Activated CD8-positive, alpha-beta T cell treated with anti-CD3 and anti-CD28 coated beads for 36 hours (primary cell): ENCODE results near the gene ADISSP. TPM values are rescaled to one million over a fixed set of nuclear protein-coding genes. Genes with fewer than 3 reads are reported as not detected.

Experiments
- ATAC-seq: fragments of 200-7000 bp; cut with Tn5 transposase; one replicate; pipeline ENCODE4 v1.10.0; 2021; ENCODE audit warnings: mild to moderate bottlenecking, moderate library complexity
- CTCF ChIA-PET: fragments of 350-600 bp; sonication (Branson Sonifier 250); formaldehyde crosslinking; loops from one replicate; lab custom pipeline; 2021; ENCODE audit warnings: antibody characterized with exemption; lab: Charles Lee
- POLR2A ChIA-PET: fragments of 350-600 bp; sonication (Branson Sonifier 250); formaldehyde crosslinking; loops from one replicate; lab custom pipeline; 2021; ENCODE audit warnings: antibody characterized with exemption; lab: Charles Lee
- DNase-seq: peaks from one replicate; pipeline ENCODE4 v3.0.0-alpha.2; 2020
- H3K27ac Mint-ChIP-seq: one replicate; pipeline ENCODE4 v1.8.0; 2021; ENCODE audit warnings: mild to moderate bottlenecking, mixed read lengths
- H3K27me3 Mint-ChIP-seq: one replicate; pipeline ENCODE4 v1.8.0; 2021; ENCODE audit warnings: mixed read lengths
- H3K36me3 Mint-ChIP-seq: one replicate; pipeline ENCODE4 v1.8.0; 2021; ENCODE audit warnings: low read depth, mixed read lengths
- H3K4me1 Mint-ChIP-seq: one replicate; pipeline ENCODE4 v1.8.0; 2021; ENCODE audit warnings: low read depth, mixed read lengths
- H3K4me3 Mint-ChIP-seq: one replicate; pipeline ENCODE4 v1.8.0; 2021; ENCODE audit warnings: mild to moderate bottlenecking, moderate library complexity, mixed read lengths
- H3K9me3 Mint-ChIP-seq: one replicate; pipeline ENCODE4 v1.8.0; 2021; ENCODE audit warnings: mixed read lengths
- intact Hi-C: fragments of 100-400 bp; cut with micrococcal nuclease; formaldehyde crosslinking; loops from one replicate; pipeline ENCODE4 v1.10.0; 2022
- total RNA-seq, 2 experiments: library from RNA; stranded (reverse); gene quantifications; one replicate each; pipeline ENCODE4 v1.2.3, GENCODE V29; 2021
- TF ChIP-seq, protein P1 (sequence below): fragments of 200-600 bp; IDR thresholded peaks from one replicate; pipeline ENCODE4 v1.8.0; 2022; ENCODE audit warnings: antibody characterized with exemption, mild to moderate bottlenecking

The ADISSP gene
- total RNA-seq, 2 experiments from 2014 or later: 62.5 to 66.6 TPM

DNA sequence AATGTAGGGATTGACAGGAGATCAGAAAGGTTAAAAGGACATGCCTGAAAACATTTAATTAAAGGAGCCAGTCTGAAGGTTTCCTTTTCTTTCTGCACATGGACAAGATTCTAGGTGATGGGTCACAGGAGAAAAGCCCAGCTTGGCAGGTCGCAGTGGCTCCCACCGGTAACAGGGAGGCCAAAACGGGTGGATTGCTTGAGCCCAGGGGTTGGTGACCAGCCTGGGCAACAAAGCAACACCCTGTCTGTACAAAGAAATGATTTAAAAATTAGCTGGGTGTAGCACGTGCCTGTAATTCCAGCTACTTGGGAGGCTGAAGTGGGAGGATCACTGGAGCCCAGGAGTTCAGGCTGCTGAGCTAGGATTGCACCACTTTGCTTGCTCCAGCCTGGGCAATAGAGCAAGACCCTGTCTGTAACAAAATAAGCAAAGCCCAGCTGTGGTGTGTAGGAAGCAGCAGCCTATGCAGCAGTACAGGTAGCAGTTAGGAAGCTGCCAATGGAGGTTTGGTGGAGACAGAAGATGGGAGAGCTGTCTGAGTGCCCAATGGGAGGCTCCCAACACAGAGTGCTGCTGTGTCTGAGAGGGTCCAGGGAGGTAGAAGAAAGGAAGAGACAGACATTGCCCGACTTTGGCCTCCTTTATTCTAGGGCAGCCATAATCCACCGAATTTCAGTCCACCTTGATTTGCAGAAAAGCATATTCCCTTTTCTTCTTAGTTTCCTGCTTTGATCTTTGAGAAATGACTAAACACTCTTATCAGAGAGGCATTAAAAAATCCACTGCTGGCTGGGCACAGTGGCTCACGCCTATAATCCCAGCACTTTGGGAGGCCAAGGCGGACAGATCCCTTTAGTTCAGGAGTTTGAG is 45.7 kb upstream of the ADISSP start:
- no peaks in the 10 kb centered on the region for H3K9me3 Mint-ChIP-seq
- ChIA-PET CTCF (interaction anchor here (0.9 to 4.5 kb wide), 6 partner anchors 13 to 64 kb away, joined by 3 to 25 read pairs (median 5); partner anchors contain the start of genes ADISSP, CDC25B and CENPB), POLR2A (interaction anchor here (0.8 to 4.6 kb wide), 9 partner anchors 7 to 77 kb away, joined by 3 to 42 read pairs (median 4); partner anchors contain the start of genes ADISSP, AP5S1, CDC25B and CENPB)
- ATAC-seq (no peak), DNase-seq (no peak)
- H3K27me3 Mint-ChIP-seq: no peaks in the 10 kb centered on the region
- no peak overlapping the region for H3K4me3 Mint-ChIP-seq
- TF ChIP-seq, protein P1, sequence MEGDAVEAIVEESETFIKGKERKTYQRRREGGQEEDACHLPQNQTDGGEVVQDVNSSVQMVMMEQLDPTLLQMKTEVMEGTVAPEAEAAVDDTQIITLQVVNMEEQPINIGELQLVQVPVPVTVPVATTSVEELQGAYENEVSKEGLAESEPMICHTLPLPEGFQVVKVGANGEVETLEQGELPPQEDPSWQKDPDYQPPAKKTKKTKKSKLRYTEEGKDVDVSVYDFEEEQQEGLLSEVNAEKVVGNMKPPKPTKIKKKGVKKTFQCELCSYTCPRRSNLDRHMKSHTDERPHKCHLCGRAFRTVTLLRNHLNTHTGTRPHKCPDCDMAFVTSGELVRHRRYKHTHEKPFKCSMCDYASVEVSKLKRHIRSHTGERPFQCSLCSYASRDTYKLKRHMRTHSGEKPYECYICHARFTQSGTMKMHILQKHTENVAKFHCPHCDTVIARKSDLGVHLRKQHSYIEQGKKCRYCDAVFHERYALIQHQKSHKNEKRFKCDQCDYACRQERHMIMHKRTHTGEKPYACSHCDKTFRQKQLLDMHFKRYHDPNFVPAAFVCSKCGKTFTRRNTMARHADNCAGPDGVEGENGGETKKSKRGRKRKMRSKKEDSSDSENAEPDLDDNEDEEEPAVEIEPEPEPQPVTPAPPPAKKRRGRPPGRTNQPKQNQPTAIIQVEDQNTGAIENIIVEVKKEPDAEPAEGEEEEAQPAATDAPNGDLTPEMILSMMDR: no peak
- no peaks in the 10 kb centered on the region for H3K36me3 Mint-ChIP-seq
- peak overlapping the region; percentile 74 for H3K27ac Mint-ChIP-seq
- intact Hi-C loops: no loop called here
- peaks cover 56% of the 10 kb centered on the region for H3K4me1 Mint-ChIP-seq

DNA sequence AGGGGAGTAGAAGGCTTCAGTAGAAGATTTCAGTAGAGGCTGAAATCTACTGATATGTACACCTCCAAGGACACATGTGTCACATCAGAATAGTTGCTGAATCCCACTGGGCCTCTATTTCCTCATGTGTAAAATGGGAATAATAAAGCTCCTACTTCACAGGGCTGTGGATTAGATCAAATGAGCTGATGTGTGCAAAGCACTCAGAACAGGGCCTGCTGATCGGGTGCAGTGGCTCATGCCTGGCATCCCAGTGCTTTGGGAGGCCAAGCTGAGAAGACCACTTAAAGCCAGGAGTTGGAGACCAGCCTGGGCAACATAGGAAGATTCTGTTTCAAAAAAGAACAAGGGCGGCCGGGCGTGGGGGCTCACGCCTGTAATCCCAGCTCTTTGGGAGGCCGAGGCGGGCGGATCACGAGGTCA is 44.7 kb upstream of the ADISSP start:
- no peaks in the 10 kb centered on the region for H3K9me3 Mint-ChIP-seq
- H3K4me3 Mint-ChIP-seq: peak overlapping the region; percentile 74
- H3K27me3 Mint-ChIP-seq: no peaks in the 10 kb centered on the region
- peak overlapping the region; percentile 94 for H3K27ac Mint-ChIP-seq
- DNase-seq: no peak
- intact Hi-C loops: no loop called here
- TF ChIP-seq, protein P1: no peak
- peaks cover 64% of the 10 kb centered on the region for H3K4me1 Mint-ChIP-seq
- ChIA-PET POLR2A (interaction anchor here (0.7 to 4.6 kb wide), 7 partner anchors 8 to 78 kb away, joined by 3 to 42 read pairs (median 8); partner anchors contain the start of genes AP5S1, CDC25B and CENPB), CTCF (interaction anchor here (1.0 to 4.5 kb wide), 3 partner anchors 9 to 25 kb away, joined by 4 to 25 read pairs (median 5); partner anchors contain the start of genes AP5S1 and CENPB)
- H3K36me3 Mint-ChIP-seq: no peaks in the 10 kb centered on the region
- ATAC-seq: no peak

DNA sequence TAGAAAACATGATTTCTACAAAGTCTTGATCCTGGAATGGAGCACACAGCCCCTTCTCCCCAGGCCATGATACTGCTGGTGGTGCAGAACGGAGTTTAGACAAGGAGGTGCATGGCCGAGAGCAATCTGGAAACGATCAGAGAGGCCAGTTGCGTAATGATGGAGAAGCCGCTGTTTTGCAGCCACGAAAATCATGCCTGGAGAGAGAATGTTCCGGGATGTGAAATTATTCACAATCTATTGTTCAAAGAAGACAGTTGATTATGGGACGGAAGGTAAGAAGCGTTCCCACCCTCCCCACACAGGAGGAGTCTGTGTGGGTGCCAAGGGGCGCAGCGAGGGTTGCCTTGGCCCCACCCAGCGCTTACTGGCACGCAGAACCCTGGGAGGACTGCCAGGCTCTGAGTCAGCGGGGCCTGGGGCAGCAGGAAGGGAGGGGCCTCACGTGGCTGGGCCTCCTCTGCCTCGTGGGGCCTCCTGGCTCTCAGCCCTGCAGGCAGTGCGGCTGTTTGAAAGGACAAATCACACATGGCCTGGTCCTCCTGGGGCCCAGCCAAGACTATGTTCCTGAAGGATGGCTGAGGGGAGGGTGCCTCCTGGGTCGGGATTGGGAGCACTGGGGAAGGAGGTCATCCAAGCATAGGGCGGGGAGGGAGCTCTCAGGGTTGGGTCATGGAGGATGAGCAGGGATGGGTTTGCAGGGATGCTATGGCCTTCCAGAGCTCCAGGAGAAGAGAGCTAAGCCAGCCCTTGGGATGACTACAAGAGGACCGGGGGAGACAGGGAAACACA is 44.1 kb upstream of the ADISSP start:
- Mint-ChIP-seq H3K36me3 (peaks cover under 1% of the 10 kb centered on the region), H3K27ac (peak overlapping the region; percentile 94), H3K4me1 (peaks cover 69% of the 10 kb centered on the region), H3K27me3 (no peaks in the 10 kb centered on the region), H3K9me3 (no peaks in the 10 kb centered on the region), H3K4me3 (peak overlapping the region; percentile 74)
- CTCF ChIA-PET: interaction anchor here (1.0 to 4.5 kb wide), 6 partner anchors 9 to 134 kb away, joined by 4 to 25 read pairs (median 4); partner anchors contain the start of genes AP5S1 and CENPB
- intact Hi-C loops: no loop called here
- POLR2A ChIA-PET: interaction anchor here (0.6 to 4.6 kb wide), 9 partner anchors 8 to 91 kb away, joined by 3 to 42 read pairs (median 4); partner anchors contain the start of genes AP5S1, CDC25B and CENPB
- ATAC-seq (peak; percentile 88), DNase-seq (peak; percentile 95)
- TF ChIP-seq, protein P1: no peak

DNA sequence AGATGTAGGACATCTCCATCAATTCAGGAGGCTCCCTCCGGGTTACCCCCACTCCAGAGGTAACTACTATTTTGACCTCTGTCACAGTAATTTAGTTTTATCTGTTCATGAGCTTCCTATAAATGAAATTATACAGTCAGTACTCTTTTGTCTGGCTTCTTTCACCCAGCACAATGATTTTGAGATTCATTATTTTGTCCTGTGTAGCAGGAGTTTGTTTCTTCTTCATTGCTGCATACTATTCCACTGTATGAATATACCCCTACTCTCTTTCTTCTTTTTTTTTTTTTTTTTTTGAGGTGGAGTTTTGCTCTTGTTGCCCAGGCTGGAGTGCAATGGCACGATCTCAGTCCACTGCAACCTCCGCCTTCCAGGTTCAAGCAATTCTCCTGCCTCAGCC is 41.0 kb upstream of the ADISSP start:
- Mint-ChIP-seq H3K4me3 (no peak overlapping the region), H3K36me3 (peaks cover 22% of the 10 kb centered on the region), H3K9me3 (no peaks in the 10 kb centered on the region), H3K27me3 (no peaks in the 10 kb centered on the region), H3K27ac (no peak overlapping the region), H3K4me1 (peaks cover 55% of the 10 kb centered on the region)
- POLR2A ChIA-PET: no interaction called here
- intact Hi-C loops: no loop called here
- ATAC-seq (no peak), DNase-seq (no peak)
- CTCF ChIA-PET: interaction anchor here (1.0 kb wide), 1 partner anchor 10 kb away, joined by 4 read pairs; no protein-coding TSS in a partner anchor
- TF ChIP-seq, protein P1: no peak
